ENCODE measurements around the gene APOF. TPM values are rescaled to one million over a fixed set of nuclear protein-coding genes. Genes with fewer than 3 reads are reported as not detected.
"Not testable (repeated sequence)": the region's sequence is repeated elsewhere in the genome, so short reads cannot be mapped to it uniquely, and the experiment has no call there.

APOF gene
- total RNA-seq, 1 experiment from 2014 or later, result not detected

DNA sequence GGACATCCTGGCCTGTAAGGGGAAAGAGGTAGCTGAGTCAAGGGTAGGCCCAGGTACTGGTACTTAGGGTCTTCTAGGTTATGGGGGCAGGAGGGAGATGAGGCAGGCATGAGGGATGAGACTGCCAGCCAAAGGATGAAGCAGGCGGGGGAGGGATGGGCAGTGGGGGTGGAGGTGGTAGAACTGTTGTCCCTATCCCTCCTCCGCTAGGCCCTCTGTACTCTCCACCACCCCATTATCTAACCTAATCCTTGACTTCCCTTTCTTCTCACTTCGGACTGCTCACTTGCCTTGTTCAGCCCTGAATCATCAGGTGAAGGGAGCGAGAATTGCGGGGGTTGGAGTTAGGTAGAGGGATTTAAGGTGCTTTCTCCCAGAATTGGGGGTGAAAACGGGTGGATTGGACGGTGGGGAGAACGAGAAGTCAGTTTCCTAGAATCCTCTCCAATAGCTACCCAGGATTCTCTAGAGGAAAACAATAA is 29.4 kb downstream of the APOF start:
- peaks cover 14% of the 10 kb centered on the region for H3K4me1 ChIP-seq (replicated peaks)
- no peaks in the 10 kb centered on the region for H3K27me3 ChIP-seq (replicated peaks)
- DNase-seq (ENCODE audit: low read depth in 1 of 2, low spot score in 2 of 2), result no peak
- H3K4me3 ChIP-seq, result peak overlapping the region; percentile 47
- peak overlapping the region; percentile 97 for H3K27ac ChIP-seq
- no peaks in the 10 kb centered on the region for H3K36me3 ChIP-seq
- no peaks in the 10 kb centered on the region for H3K9me3 ChIP-seq (replicated peaks)

GRCh38 chr12:56332512-56333196 is 30.0 kb downstream of the APOF start:
- Histone ChIP-seq H3K27me3 (replicated peaks) (no peaks in the 10 kb centered on the region), H3K9me3 (replicated peaks) (no peaks in the 10 kb centered on the region), H3K27ac (peak overlapping the region; percentile 97), H3K4me3 (peak overlapping the region; percentile 47), H3K36me3 (no peaks in the 10 kb centered on the region), H3K4me1 (replicated peaks) (peaks cover 14% of the 10 kb centered on the region)
- no peak for DNase-seq (ENCODE audit: low read depth in 1 of 2, low spot score in 2 of 2)

- H3K9me3 ChIP-seq (replicated peaks), result no peaks in the 10 kb centered on the region
- H3K36me3 ChIP-seq, result no peaks in the 10 kb centered on the region
- no peak overlapping the region for H3K27ac ChIP-seq
- no peak overlapping the region for H3K4me3 ChIP-seq
- DNase-seq (ENCODE audit: low read depth in 1 of 2, low spot score in 2 of 2), result no peak
- peaks cover 14% of the 10 kb centered on the region for H3K4me1 ChIP-seq (replicated peaks)
- H3K27me3 ChIP-seq (replicated peaks), result no peaks in the 10 kb centered on the region
Observed at GRCh38 chr12:56330936-56331490, 31.6 kb downstream of the APOF start.

DNA sequence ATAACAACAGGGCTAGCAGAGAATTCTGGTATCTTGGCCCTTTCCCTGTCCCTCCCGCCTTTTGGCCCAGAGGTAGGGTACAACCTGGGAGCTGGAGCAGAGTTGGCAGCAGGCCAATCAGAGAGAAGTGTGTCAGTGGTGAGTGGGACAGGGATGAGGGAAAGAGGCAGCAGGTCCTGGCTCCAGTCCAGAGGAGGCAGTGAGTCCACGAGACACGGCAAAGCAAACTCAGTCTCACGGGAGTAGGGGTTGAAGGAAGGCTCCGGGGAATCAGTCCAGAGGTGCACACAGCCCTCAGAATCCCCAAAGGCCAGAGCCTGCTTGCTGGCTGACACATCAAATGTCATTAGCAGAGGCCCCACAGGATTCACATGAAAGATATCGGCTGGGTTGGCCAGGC is 36.1 kb downstream of the APOF start:
- Histone ChIP-seq H3K36me3 (peaks cover 3% of the 10 kb centered on the region; the same call in 1 of the 2 replicates), H3K4me1 (replicated peaks) (no peaks in the 10 kb centered on the region), H3K4me3 (no peak overlapping the region), H3K27ac (no peak overlapping the region), H3K27me3 (replicated peaks) (no peaks in the 10 kb centered on the region), H3K9me3 (replicated peaks) (no peaks in the 10 kb centered on the region)
- no peak for DNase-seq (ENCODE audit: low read depth in 1 of 2, low spot score in 2 of 2)

- Histone ChIP-seq H3K9me3 (replicated peaks) (no peaks in the 10 kb centered on the region), H3K27ac (no peak overlapping the region), H3K27me3 (replicated peaks) (no peaks in the 10 kb centered on the region), H3K4me1 (replicated peaks) (no peaks in the 10 kb centered on the region), H3K36me3 (peaks cover 3% of the 10 kb centered on the region; the same call in 1 of the 2 replicates), H3K4me3 (no peak overlapping the region)
- DNase-seq (ENCODE audit: low read depth in 1 of 2, low spot score in 2 of 2), result no peak
Observed at GRCh38 chr12:56326126-56326525, 36.5 kb downstream of the APOF start.

- H3K27me3 ChIP-seq (replicated peaks), result no peaks in the 10 kb centered on the region
- H3K36me3 ChIP-seq, result peaks cover 3% of the 10 kb centered on the region
- H3K9me3 ChIP-seq (replicated peaks), result no peaks in the 10 kb centered on the region
- H3K4me3 ChIP-seq, result no peak overlapping the region
- no peak overlapping the region for H3K27ac ChIP-seq
- no peaks in the 10 kb centered on the region for H3K4me1 ChIP-seq (replicated peaks)
- DNase-seq (ENCODE audit: low read depth in 1 of 2, low spot score in 2 of 2), result no peak
Observed at GRCh38 chr12:56324206-56324605, 38.5 kb downstream of the APOF start.

GRCh38 chr12:56321610-56322009 is 41.0 kb downstream of the APOF start:
- not testable (repeated sequence) for H3K27ac ChIP-seq; H3K4me1 ChIP-seq (replicated peaks); H3K27me3 ChIP-seq (replicated peaks); DNase-seq (ENCODE audit: low read depth in 1 of 2, low spot score in 2 of 2); H3K4me3 ChIP-seq; H3K9me3 ChIP-seq (replicated peaks); H3K36me3 ChIP-seq

DNA sequence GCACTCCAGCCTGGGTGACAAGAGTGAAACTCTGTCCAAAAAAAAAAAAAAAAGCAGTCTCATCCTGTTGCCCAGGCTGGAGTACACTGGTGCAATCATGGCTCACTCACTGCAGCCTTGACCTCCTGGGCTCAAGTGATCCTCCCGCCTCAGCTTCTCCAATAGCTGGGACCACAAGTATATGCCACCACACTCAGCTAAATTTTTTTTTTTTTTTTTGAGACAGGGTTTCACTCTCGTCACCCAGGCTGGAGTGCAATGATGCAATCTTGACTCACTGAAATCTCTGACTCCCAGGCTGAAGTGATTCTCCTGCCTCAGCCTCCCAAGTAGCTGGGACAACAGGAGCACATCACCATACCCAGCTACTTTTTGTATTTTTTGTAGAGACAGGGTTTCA is 41.6 kb downstream of the APOF start:
- no peak overlapping the region for H3K27ac ChIP-seq
- 0 out of 2 replicates have a peak, but pooled peaks cover 3% of the 10 kb centered on the region for H3K4me1 ChIP-seq (replicated peaks)
- DNase-seq (ENCODE audit: low read depth in 1 of 2, low spot score in 2 of 2), result no peak
- H3K36me3 ChIP-seq, result peaks cover 3% of the 10 kb centered on the region
- H3K4me3 ChIP-seq, result no peak overlapping the region
- no peaks in the 10 kb centered on the region for H3K9me3 ChIP-seq (replicated peaks)
- H3K27me3 ChIP-seq (replicated peaks), result no peaks in the 10 kb centered on the region

DNA sequence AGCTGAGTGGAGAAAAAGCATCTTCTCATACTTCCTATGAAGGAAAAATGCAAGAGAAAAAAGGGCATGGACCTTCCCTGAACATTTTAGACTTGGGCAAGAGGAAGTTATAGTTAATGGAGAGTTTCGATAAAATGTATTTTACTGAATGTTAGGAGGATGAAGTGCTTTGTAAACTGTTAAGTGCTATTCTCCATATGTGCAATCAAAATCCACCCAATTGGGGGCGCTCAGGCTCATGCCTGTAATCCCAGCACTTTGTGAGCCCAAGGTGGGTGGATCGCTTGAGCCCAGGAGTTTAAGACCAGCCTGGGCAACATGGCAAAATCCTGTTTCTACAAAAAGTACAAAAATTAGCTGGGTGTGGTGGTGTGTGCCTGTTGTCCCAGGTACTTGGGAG is 45.0 kb downstream of the APOF start:
- Histone ChIP-seq H3K27ac (no peak overlapping the region), H3K36me3 (peaks cover 21% of the 10 kb centered on the region), H3K9me3 (replicated peaks) (no peaks in the 10 kb centered on the region), H3K27me3 (replicated peaks) (no peaks in the 10 kb centered on the region), H3K4me1 (replicated peaks) (peaks cover 10% of the 10 kb centered on the region), H3K4me3 (no peak overlapping the region)
- DNase-seq (ENCODE audit: low read depth in 1 of 2, low spot score in 2 of 2), result no peak

DNA sequence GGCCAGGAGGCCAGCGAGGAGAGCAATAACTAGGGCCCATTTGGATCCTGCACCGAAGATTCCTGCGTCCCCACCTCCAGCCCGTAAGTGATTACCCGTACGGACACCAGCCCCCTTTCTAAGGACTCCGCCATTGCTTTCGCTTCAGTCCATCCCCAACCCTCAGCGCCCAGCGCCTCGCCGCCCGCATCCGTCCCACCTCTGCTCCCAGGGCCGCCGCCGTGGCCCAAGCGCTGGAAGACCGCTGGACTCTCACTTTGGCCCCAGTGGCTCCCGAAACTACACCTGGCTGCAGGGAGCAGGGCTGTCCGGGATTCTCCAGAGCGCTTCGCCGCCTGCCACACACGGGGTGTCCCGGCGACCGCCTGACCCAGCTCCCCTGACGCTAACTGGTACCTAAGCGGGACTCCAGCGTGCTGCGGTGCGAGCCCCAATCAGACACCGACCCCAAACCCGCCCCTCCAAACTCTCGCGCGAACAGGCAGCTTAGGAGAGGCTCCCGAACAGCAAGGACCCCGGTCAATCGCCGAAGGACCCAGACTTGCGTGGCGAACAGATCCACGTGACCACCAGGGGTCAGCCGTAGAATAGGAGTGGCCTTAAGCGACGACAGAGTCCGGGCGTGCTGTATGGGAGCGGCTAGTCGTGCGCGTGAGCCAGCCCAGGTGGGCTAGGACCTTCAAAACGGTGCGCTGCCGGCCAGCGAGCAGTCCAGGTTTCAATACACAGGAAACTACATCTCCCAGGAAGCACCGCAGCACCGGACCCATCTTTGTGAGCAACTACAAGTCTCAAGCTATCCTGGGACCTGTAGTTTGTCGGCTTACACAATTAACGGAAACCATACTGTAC is 46.8 kb downstream of the APOF start, which contains the start of gene CNPY2:
CNPY2 (minus strand) TSS at position 367 of the 852 bp plus-strand sequence. CDS start 771 bp downstream, outside the sequence.
- Histone ChIP-seq H3K27me3 (replicated peaks) (no peaks in the 10 kb centered on the region), H3K4me3 (peak within 1 kb of the TSS; percentile 67), H3K9me3 (replicated peaks) (no peaks in the 10 kb centered on the region), H3K4me1 (replicated peaks) (peaks cover 10% of the 10 kb centered on the region), H3K36me3 (peaks cover 29% of the 10 kb centered on the region), H3K27ac (peak within 1 kb of the TSS; percentile 65)
- DNase-seq (ENCODE audit: low read depth in 1 of 2, low spot score in 2 of 2), result peak; percentile 97

DNA sequence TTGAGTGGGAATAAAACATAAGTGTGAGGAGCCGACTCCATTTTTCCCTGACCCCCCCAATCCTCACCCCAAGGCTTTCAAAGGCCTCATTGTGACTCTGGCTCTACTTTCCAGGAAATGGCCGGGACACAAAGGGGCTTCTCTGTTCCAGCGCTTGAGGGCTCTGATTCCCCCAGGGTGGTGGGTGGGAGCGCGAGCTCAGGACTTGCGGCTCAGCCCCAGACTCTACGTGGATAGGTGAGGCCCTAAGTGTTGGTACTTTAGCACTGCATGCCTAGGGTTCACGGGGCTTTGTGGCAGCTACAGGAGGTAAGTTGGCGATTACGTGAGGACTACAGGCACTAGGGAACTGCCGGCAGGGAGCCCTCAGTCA is 47.4 kb downstream of the APOF start:
- Histone ChIP-seq H3K4me3 (peak overlapping the region; percentile 67), H3K36me3 (peaks cover 35% of the 10 kb centered on the region), H3K9me3 (replicated peaks) (no peaks in the 10 kb centered on the region), H3K27me3 (replicated peaks) (no peaks in the 10 kb centered on the region), H3K4me1 (replicated peaks) (peaks cover 10% of the 10 kb centered on the region), H3K27ac (peak overlapping the region; percentile 65)
- no peak for DNase-seq (ENCODE audit: low read depth in 1 of 2, low spot score in 2 of 2)

GRCh38 chr12:56311003-56311402 is 51.7 kb downstream of the APOF start:
- peaks cover 7% of the 10 kb centered on the region for H3K4me1 ChIP-seq (replicated peaks)
- H3K4me3 ChIP-seq, result no peak overlapping the region
- H3K27me3 ChIP-seq (replicated peaks), result no peaks in the 10 kb centered on the region
- peaks cover 64% of the 10 kb centered on the region for H3K36me3 ChIP-seq
- DNase-seq (ENCODE audit: low read depth in 1 of 2, low spot score in 2 of 2), result no peak
- no peak overlapping the region for H3K27ac ChIP-seq
- H3K9me3 ChIP-seq (replicated peaks), result no peaks in the 10 kb centered on the region

All from SJSA1 (cell line).